IMR-90 (cell line): Measurements from ENCODE around the gene ROR2.

Experiments used
- BHLHE40 ChIP-seq: fragments of 150-350 bp; IDR thresholded peaks from 2 replicates; pipeline ENCODE4 v1.6.1; 2016; ENCODE audit warnings: mild to moderate bottlenecking, low read depth, low read length
- CHD1 ChIP-seq: IDR thresholded peaks from 2 replicates; pipeline ENCODE4 v1.6.1; 2012; ENCODE audit warnings: low read depth, low read length, improper control_type of control experiment
- CTCF ChIP-seq: conservative IDR thresholded peaks from 2 replicates; pipeline ENCODE4 v1.5.1; 2012; ENCODE audit warnings: mild to moderate bottlenecking, low read depth, low read length, improper control_type of control experiment
- MXI1 ChIP-seq: IDR thresholded peaks from 2 replicates; pipeline ENCODE4 v1.6.1; 2012; ENCODE audit warnings: low read depth, mild to moderate bottlenecking, low read length, moderate library complexity, borderline replicate concordance
- POLR2A ChIP-seq: IDR thresholded peaks from 2 replicates; pipeline ENCODE4 v1.6.1; 2012; ENCODE audit warnings: mild to moderate bottlenecking, low read depth, low read length
- RFX5 ChIP-seq: IDR thresholded peaks from 2 replicates; pipeline ENCODE4 v1.8.0; 2012; ENCODE audit warnings: low read depth, mild to moderate bottlenecking, low read length, moderate library complexity
- TF ChIP-seq, protein P1 (sequence below): fragments of 150-350 bp; IDR thresholded peaks from 2 replicates; pipeline ENCODE4 v1.6.1; 2017; ENCODE audit warnings: mild to moderate bottlenecking, antibody characterized with exemption, low read length, low read depth

DNA sequence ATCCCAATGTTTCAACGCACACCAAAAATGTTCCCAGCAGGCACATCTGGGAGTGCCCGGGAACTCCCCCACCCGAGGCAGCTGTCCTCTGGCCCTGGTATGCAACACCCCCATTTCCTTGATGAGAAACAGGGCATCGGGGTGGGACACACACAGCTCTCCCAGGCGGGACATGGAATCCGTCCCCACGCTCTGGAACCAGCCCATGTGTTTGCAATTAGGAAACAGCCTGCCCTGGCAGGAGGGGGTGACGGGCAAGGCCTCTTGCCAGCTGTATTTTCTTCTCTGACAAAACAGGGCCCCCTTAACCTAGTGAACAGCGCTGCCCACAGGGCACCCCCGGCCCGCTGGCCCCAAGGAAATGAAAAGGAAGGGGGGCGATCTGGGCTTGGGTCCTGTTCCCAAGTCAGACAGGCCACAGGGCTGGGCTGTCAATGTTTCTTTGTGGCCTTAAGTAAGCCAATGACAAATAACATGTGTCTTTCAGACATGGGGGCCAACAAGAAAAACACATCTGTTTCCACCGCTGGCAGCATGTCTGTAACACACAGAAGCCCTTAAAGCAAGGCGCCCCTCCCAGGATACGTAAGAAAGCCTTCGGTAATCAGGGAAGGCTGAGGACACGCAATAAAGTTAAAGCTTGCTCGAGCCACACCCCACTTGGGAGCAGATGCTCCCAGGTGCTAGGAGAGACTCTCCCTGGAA lies 125.3 kb downstream of the ROR2 start:
- TF ChIP-seq BHLHE40 (no peak), CTCF (no peak), CHD1 (no peak), POLR2A (no peak), RFX5 (no peak), MXI1 (no peak)
- TF ChIP-seq, protein P1, sequence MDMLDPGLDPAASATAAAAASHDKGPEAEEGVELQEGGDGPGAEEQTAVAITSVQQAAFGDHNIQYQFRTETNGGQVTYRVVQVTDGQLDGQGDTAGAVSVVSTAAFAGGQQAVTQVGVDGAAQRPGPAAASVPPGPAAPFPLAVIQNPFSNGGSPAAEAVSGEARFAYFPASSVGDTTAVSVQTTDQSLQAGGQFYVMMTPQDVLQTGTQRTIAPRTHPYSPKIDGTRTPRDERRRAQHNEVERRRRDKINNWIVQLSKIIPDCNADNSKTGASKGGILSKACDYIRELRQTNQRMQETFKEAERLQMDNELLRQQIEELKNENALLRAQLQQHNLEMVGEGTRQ, result no peak
